A549 (cell line): ENCODE data around the gene PADI6. TPM values are rescaled to one million over a fixed set of nuclear protein-coding genes. Genes with fewer than 3 reads are reported as not detected.

Experiments
- ATAC-seq, 2 experiments: fragments of 200-7000 bp in 1 of 2; fragments of >200 bp in 1 of 2; cut with Nextera tagmentation in 1 of 2; cut with Tn5 transposase in 1 of 2; 3 replicates each; pipeline versions ENCODE4 v1.8.0 to v1.9.1; 2018 to 2020; ENCODE audit warnings: mild to moderate bottlenecking in 1 of 2, moderate library complexity in 1 of 2
- CTCF ChIA-PET: fragments of 300-600 bp; sonication (Branson Sonifier 250); formaldehyde crosslinking; extraction: SDS; loops from one replicate; lab custom pipeline; 2021; ENCODE audit warnings: antibody characterized with exemption, inconsistent platforms; lab: Yijun Ruan, JAX
- POLR2A ChIA-PET: fragments of 350-600 bp; formaldehyde crosslinking; extraction: SDS; loops from one replicate; lab custom pipeline; 2021; ENCODE audit warnings: antibody characterized with exemption, inconsistent platforms; lab: Yijun Ruan, JAX
- DNase-seq, 2 experiments: peaks; one replicate each; pipeline versions ENCODE4 v3.0.0 to v3.0.0-alpha.2; 2011 to 2016; ENCODE audit warnings: low read depth in 1 of 2, low spot score in 1 of 2
- FAIRE-seq: peaks from 2 replicates; lab custom pipeline; 2011; peaks lifted over from hg19 to GRCh38; lab: Jason Lieb, UNC
- H3K27ac ChIP-seq, 2 experiments: fragments of >200 bp; sonication (Bioruptor Twin); formaldehyde crosslinking; 3 replicates each; pipeline ENCODE4 v1.5.1; 2016 to 2017
- H3K4me1 ChIP-seq: fragments of >200 bp; sonication (Bioruptor Twin); formaldehyde crosslinking; 3 replicates; pipeline ENCODE4 v1.6.1; 2016
- H3K4me2 ChIP-seq: fragments of >200 bp; sonication (Bioruptor Twin); formaldehyde crosslinking; 3 replicates; pipeline ENCODE4 v1.6.1; 2016
- H3K4me3 ChIP-seq: fragments of >200 bp; sonication (Bioruptor Twin); formaldehyde crosslinking; 3 replicates; pipeline ENCODE4 v1.5.1; 2016
- H3K9me3 ChIP-seq: fragments of >200 bp; sonication (Bioruptor Twin); formaldehyde crosslinking; 3 replicates; pipeline ENCODE4 v1.6.1; 2016
- CHD2 ChIP-seq: fragments of 150-350 bp; IDR thresholded peaks from 2 replicates; pipeline ENCODE4 v1.6.1; 2014; ENCODE audit warnings: low read length; ENCODE audit not compliant: partially characterized antibody
- EHF ChIP-seq: fragments of 250-450 bp; sonication (Bioruptor Pico); IDR thresholded peaks from 2 replicates; pipeline ENCODE4 v1.5.0; 2020; ENCODE audit warnings: mild to moderate bottlenecking
- FOSL2 ChIP-seq, 2 experiments: fragments of 450-650 bp in 1 of 2; fragments of >200 bp in 1 of 2; sonication (Bioruptor Twin) in 1 of 2; formaldehyde crosslinking; IDR thresholded peaks; 2 replicates each; pipeline versions ENCODE4 v1.5.0 to v1.6.1; 2016 to 2020; ENCODE audit warnings: mild to moderate bottlenecking in 1 of 2, moderate library complexity in 1 of 2
- FOXS1 ChIP-seq: fragments of 250-450 bp; sonication (Bioruptor Pico); IDR thresholded peaks from 2 replicates; pipeline ENCODE4 v1.5.0; 2020; ENCODE audit warnings: mild to moderate bottlenecking, moderate library complexity
- GATA3 ChIP-seq: IDR thresholded peaks from 2 replicates; pipeline ENCODE4 v1.6.1; 2012; ENCODE audit warnings: borderline replicate concordance
- JUNB ChIP-seq: fragments of >200 bp; sonication (Bioruptor Twin); formaldehyde crosslinking; IDR thresholded peaks from 2 replicates; pipeline ENCODE4 v1.6.1; 2016
- KDM1A ChIP-seq: fragments of 200-600 bp; sonication (generic); IDR thresholded peaks from 2 replicates; pipeline ENCODE4 v1.6.1; 2016; ENCODE audit warnings: low read depth, mild to moderate bottlenecking
- KDM5A ChIP-seq: fragments of 200-600 bp; sonication (generic); IDR thresholded peaks from 2 replicates; pipeline ENCODE4 v1.6.1; 2016; ENCODE audit warnings: antibody characterized with exemption, mild to moderate bottlenecking
- MAFK ChIP-seq: fragments of 450-650 bp; IDR thresholded peaks from 2 replicates; pipeline ENCODE4 v1.6.1; 2014; ENCODE audit not compliant: partially characterized antibody
- MAZ ChIP-seq: fragments of 150-350 bp; IDR thresholded peaks from 2 replicates; pipeline ENCODE4 v1.6.1; 2014; ENCODE audit warnings: antibody characterized with exemption, low read depth, low read length, borderline replicate concordance
- MYC ChIP-seq: IDR thresholded peaks from 2 replicates; pipeline ENCODE4 v1.6.1; 2012; ENCODE audit warnings: mild to moderate bottlenecking, inconsistent platforms, low read length, improper control_type of control experiment, borderline replicate concordance
- NFE2L2 ChIP-seq: fragments of 150-350 bp; conservative IDR thresholded peaks from 2 replicates; pipeline ENCODE4 v1.6.1; 2014; ENCODE audit warnings: low read length
- NPAS2 ChIP-seq: fragments of 250-450 bp; sonication (Bioruptor Pico); IDR thresholded peaks from 2 replicates; pipeline ENCODE4 v1.8.0; 2022; ENCODE audit warnings: mild to moderate bottlenecking, moderate library complexity, borderline replicate concordance
- NR3C1 ChIP-seq: fragments of >200 bp; sonication (Bioruptor Twin); formaldehyde crosslinking; IDR thresholded peaks from 3 replicates; pipeline ENCODE4 v1.6.1; 2017
- RAD21 ChIP-seq, 2 experiments: fragments of >200 bp in 1 of 2; sonication (Bioruptor Twin) in 1 of 2; formaldehyde crosslinking in 1 of 2; IDR thresholded peaks in 1 of 2; conservative IDR thresholded peaks in 1 of 2; 2 replicates in 1 of 2; 3 replicates in 1 of 2; pipeline ENCODE4 v1.6.1; 2012 to 2018; ENCODE audit warnings: inconsistent platforms in 1 of 2
- RCOR1 ChIP-seq: fragments of 150-350 bp; IDR thresholded peaks from 2 replicates; pipeline ENCODE4 v1.6.1; 2014; ENCODE audit warnings: antibody characterized with exemption, low read length, low read depth
- RNF2 ChIP-seq: fragments of 200-600 bp; sonication (generic); IDR thresholded peaks from 2 replicates; pipeline ENCODE4 v1.6.1; 2016; ENCODE audit warnings: low read depth, mild to moderate bottlenecking, antibody characterized with exemption, moderate library complexity, borderline replicate concordance
- TP53 ChIP-seq: fragments of 250-450 bp; sonication (Bioruptor Pico); IDR thresholded peaks from 2 replicates; pipeline ENCODE4 v1.5.0; 2021; ENCODE audit warnings: mild to moderate bottlenecking, moderate library complexity
- ZNF302 ChIP-seq: fragments of 250-450 bp; sonication (Bioruptor Pico); IDR thresholded peaks from 2 replicates; pipeline ENCODE4 v1.9.0; 2021; ENCODE audit warnings: inconsistent platforms, mild to moderate bottlenecking, moderate library complexity
- WGBS: methylation state at CpG from one replicate; pipeline ENCODE4 v1.1.6; 2017; ENCODE audit errors: missing lambda C conversion rate; 5-methylcytosine and 5-hydroxymethylcytosine counted together
- polyA plus RNA-seq, 4 experiments: library from polyadenylated mRNA; depleted of rRNA in 3 of 4; stranded (reverse); fragments of >200 nt; fragmentation: RNase III in 1 of 4; extraction: RNeasy Plus Mini Kit Qiagen cat#74134 plus additional on column Dnase treatment in 1 of 4; gene quantifications; 2 replicates in 3 of 4; 3 replicates in 1 of 4; pipeline ENCODE4 v1.2.3, GENCODE V29; 2011 to 2017
- TF ChIP-seq, protein P1 (sequence below): IDR thresholded peaks from 2 replicates; pipeline ENCODE4 v1.6.1; 2012
- TF ChIP-seq, protein P2 (sequence below): fragments of 450-650 bp; IDR thresholded peaks from 2 replicates; pipeline ENCODE4 v1.6.1; 2014; ENCODE audit warnings: antibody characterized with exemption
- TF ChIP-seq, protein P3 (sequence below): IDR thresholded peaks from 2 replicates; pipeline ENCODE4 v1.6.1; 2012
- TF ChIP-seq, protein P4 (sequence below): fragments of >200 bp; sonication (Bioruptor Twin); formaldehyde crosslinking; IDR thresholded peaks from 2 replicates; pipeline ENCODE4 v1.6.1; 2016
- TF ChIP-seq, protein P5 (sequence below): fragments of >200 bp; sonication (Bioruptor Twin); formaldehyde crosslinking; IDR thresholded peaks from 3 replicates; pipeline ENCODE4 v1.6.1; 2016
- TF ChIP-seq, protein P6 (sequence below): fragments of >200 bp; sonication (Bioruptor Twin); formaldehyde crosslinking; IDR thresholded peaks from 3 replicates; pipeline ENCODE4 v1.5.1; 2016

Gene PADI6
- polyA plus RNA-seq, 2 of the 4 experiments (the other 2 are of a cell fraction): not detected

DNA sequence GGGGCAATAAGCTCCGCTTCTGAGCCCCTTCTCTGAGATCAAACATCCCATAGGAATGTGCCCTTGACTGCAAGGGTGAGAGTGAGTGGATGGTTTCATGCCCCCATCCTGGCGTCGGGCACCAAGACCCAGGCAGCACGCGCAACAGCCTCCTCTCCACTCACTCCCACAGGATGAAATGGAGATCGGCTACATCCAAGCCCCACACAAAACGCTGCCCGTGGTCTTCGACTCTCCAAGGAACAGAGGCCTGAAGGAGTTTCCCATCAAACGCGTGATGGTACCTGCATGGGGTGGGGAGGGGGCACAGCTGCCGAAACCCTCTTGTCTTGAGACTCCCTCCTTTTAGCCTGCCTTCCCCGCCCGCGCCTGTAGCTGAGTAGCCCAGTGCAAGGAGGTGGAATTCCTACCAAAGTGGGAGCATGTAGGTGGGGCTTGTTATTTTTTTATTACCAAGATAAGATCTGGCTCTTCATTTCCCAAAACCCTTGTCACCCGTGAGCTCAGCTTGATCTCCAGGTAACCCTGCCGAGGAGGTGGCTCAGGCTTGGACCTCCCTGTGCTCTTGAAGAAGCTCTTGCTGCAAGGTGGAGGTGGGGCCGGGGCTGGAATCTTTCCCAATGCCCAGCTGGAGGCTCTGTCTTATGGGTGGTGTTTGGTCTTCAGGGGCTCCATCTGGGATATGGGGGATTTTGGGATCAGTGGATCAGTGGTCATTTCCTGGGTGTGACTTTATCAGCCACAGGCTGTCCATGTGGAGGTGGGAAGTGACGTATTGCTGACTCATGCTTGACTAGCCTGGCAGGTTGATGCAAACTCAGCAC lies 24.0 kb upstream of the PADI6 start:
- Histone ChIP-seq H3K4me1 (peaks cover 11% of the 10 kb centered on the region), H3K4me3 (no peak overlapping the region), H3K9me3 (no peaks in the 10 kb centered on the region), H3K4me2 (peak overlapping the region; percentile 36; the same call in 2 of the 3 replicates), H3K27ac (peak overlapping the region; percentile 61 to 71)
- 90% methylated on average over 16 of the region's 19 CpGs for WGBS
- ChIA-PET POLR2A (no interaction called here), CTCF (interaction anchor here (1.0 kb wide), 1 partner anchor 11 kb away, joined by 4 read pairs; no protein-coding TSS in a partner anchor)
- TF ChIP-seq JUNB (no peak), RNF2 (no peak), RCOR1 (no peak), ZNF302 (CRISPR knock-in tag) (no peak), MAFK (peak; percentile 94), NR3C1 (no peak), NFE2L2 (peak; percentile 74), MYC (no peak), MAZ (no peak), RAD21 (conservative IDR thresholded peaks at IDR 0.05 in 1 of 2, IDR thresholded peaks at IDR 0.05 in 1 of 2) (no peak), CHD2 (no peak), EHF (CRISPR knock-in tag) (no peak), KDM5A (no peak), GATA3 (no peak), NPAS2 (CRISPR knock-in tag) (no peak), FOSL2 (IDR thresholded peaks at IDR 0.05) (no peak), FOSL2 (CRISPR knock-in tag; IDR thresholded peaks at IDR 0.05) (peak; percentile 2; the same call in 1 of the 2 replicates)
- TF ChIP-seq, protein P1, sequence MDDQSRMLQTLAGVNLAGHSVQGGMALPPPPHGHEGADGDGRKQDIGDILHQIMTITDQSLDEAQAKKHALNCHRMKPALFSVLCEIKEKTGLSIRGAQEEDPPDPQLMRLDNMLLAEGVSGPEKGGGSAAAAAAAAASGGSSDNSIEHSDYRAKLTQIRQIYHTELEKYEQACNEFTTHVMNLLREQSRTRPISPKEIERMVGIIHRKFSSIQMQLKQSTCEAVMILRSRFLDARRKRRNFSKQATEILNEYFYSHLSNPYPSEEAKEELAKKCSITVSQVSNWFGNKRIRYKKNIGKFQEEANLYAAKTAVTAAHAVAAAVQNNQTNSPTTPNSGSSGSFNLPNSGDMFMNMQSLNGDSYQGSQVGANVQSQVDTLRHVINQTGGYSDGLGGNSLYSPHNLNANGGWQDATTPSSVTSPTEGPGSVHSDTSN: no peak
- TF ChIP-seq, protein P2, sequence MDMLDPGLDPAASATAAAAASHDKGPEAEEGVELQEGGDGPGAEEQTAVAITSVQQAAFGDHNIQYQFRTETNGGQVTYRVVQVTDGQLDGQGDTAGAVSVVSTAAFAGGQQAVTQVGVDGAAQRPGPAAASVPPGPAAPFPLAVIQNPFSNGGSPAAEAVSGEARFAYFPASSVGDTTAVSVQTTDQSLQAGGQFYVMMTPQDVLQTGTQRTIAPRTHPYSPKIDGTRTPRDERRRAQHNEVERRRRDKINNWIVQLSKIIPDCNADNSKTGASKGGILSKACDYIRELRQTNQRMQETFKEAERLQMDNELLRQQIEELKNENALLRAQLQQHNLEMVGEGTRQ: no peak
- TF ChIP-seq, protein P3, sequence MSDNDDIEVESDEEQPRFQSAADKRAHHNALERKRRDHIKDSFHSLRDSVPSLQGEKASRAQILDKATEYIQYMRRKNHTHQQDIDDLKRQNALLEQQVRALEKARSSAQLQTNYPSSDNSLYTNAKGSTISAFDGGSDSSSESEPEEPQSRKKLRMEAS: 0 out of 2 replicates have a peak, but pooled peaks have one; percentile 22
- DNase-seq (peak; percentile 32 to 47), FAIRE-seq (no peak), ATAC-seq (peak in 1 of 2 experiments; percentile 46; a peak in 2 of 6 replicates)

DNA sequence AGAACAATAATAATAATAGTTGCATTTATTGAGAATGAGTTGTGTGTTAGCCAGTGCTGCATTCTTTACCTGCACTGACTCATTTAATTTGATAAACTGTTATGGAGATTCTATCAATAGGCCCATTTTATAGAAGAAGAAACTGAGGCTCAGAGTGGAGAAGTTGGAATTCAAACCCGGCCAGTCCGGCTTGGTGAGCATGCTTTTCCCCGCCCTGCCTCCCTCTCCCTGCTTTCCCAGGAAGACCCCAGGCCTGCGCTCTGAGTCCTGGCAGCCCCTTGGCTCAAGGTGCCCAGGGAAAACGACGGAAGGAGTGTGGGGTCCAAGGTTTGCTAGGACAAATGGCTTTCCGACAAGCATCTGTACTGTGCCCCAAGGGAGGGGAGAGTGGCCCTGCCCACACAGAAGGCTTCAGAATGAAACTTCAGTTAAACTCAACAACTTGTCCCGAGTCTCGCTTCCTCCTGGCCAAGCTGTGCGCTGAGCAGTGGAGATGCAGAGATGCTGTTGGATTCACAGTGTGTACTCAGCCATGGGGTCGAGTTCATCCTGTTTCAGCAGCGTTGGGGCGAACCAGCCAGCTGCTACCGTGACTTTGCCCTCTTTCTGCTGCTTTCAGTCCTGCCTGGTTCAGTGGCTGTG lies 23.3 kb upstream of the PADI6 start:
- Histone ChIP-seq H3K27ac (peak overlapping the region; percentile 61 to 71), H3K9me3 (no peaks in the 10 kb centered on the region), H3K4me3 (no peak overlapping the region), H3K4me2 (peak overlapping the region; percentile 36; the same call in 2 of the 3 replicates), H3K4me1 (peaks cover 11% of the 10 kb centered on the region)
- FAIRE-seq (no peak), ATAC-seq (no peak), DNase-seq (no peak)
- ChIA-PET CTCF (interaction anchor here (1.0 kb wide), 1 partner anchor 12 kb away, joined by 4 read pairs; no protein-coding TSS in a partner anchor), POLR2A (no interaction called here)
- TF ChIP-seq KDM1A: peak; percentile 54; the same call in 1 of the 2 replicates
- TF ChIP-seq, protein P4, sequence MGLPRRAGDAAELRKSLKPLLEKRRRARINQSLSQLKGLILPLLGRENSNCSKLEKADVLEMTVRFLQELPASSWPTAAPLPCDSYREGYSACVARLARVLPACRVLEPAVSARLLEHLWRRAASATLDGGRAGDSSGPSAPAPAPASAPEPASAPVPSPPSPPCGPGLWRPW: no peak
- TF ChIP-seq TP53 (CRISPR knock-in tag): no peak
- TF ChIP-seq FOXS1 (CRISPR knock-in tag): no peak
- TF ChIP-seq, protein P5, sequence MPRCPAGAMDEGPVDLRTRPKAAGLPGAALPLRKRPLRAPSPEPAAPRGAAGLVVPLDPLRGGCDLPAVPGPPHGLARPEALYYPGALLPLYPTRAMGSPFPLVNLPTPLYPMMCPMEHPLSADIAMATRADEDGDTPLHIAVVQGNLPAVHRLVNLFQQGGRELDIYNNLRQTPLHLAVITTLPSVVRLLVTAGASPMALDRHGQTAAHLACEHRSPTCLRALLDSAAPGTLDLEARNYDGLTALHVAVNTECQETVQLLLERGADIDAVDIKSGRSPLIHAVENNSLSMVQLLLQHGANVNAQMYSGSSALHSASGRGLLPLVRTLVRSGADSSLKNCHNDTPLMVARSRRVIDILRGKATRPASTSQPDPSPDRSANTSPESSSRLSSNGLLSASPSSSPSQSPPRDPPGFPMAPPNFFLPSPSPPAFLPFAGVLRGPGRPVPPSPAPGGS: no peak
- TF ChIP-seq, protein P6, sequence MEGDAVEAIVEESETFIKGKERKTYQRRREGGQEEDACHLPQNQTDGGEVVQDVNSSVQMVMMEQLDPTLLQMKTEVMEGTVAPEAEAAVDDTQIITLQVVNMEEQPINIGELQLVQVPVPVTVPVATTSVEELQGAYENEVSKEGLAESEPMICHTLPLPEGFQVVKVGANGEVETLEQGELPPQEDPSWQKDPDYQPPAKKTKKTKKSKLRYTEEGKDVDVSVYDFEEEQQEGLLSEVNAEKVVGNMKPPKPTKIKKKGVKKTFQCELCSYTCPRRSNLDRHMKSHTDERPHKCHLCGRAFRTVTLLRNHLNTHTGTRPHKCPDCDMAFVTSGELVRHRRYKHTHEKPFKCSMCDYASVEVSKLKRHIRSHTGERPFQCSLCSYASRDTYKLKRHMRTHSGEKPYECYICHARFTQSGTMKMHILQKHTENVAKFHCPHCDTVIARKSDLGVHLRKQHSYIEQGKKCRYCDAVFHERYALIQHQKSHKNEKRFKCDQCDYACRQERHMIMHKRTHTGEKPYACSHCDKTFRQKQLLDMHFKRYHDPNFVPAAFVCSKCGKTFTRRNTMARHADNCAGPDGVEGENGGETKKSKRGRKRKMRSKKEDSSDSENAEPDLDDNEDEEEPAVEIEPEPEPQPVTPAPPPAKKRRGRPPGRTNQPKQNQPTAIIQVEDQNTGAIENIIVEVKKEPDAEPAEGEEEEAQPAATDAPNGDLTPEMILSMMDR: no peak
- 85% methylated on average over 11 of the region's 14 CpGs for WGBS
